Measurements from ENCODE around the gene SUMO2. TPM values are rescaled to one million over a fixed set of nuclear protein-coding genes. Genes with fewer than 3 reads are reported as not detected.
A peak's percentile ranks its signal among the peaks of the same experiment; 100 is the strongest.

Gene SUMO2
- total and polyA plus RNA-seq, 2 of the 8 experiments (the other 6 are each of a cell fraction or from before 2014, with no cell fraction given) = 184 to 779 TPM

DNA sequence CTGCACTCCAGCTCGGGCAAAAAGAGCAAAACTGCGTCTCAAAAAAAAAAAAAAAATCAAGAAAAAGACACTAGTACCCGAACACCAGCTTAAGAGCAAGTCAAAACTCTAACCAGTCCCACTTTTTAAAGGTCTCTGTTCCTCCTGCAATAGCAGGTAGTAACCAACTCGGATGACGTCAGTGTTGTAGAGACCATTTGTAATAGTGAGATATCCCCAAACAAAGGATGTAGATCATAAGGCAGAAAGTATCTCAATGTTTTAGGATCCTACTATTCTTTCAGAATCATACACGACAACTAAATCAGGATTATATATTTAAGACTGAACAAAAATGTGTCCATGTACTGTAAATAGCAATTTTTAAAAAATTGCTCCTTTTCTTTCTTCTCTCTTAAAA is 30.8 kb downstream of the SUMO2 start:
- Histone ChIP-seq H4K5ac (ENCODE audit: insufficient read length, low read depth, low read length) (no peak overlapping the region), H3K27me3 (replicated peaks in 1 of 4; ENCODE audit: control insufficient read depth in 3 of 4, extremely low read depth in 1 of 4, insufficient read depth in 3 of 4, low read length in 3 of 4) (no peaks in the 10 kb centered on the region), H2BK15ac (ENCODE audit: low read length) (no peak overlapping the region), H3K23ac (ENCODE audit: insufficient read length) (no peak overlapping the region), H3K9ac (replicated peaks in 1 of 4; ENCODE audit: extremely low read depth in 1 of 4, low read depth in 3 of 4, low read length in 3 of 4) (no peak overlapping the region), H4K8ac (ENCODE audit: extremely low read depth, insufficient read depth, low read length) (no peak overlapping the region), H3K27ac (ENCODE audit: low read depth, low read length) (no peak overlapping the region), H3K4me3 (ENCODE audit: extremely low read depth in 1 of 4, insufficient read depth in 2 of 4, low read depth in 3 of 4, low read length in 4 of 4) (peak overlapping the region; percentile 87 to 95 (median 94); a peak in 6 of 8 replicates), H2BK20ac (ENCODE audit: low read length) (no peak overlapping the region), H3K4me2 (ENCODE audit: insufficient read depth in 1 of 2, low read depth in 2 of 2, low read length in 2 of 2) (peak overlapping the region; percentile 72 to 99), H3K4ac (replicated peaks; ENCODE audit: insufficient read length, low read depth, low read length) (no peak overlapping the region), H3K79me2 (ENCODE audit: control insufficient read depth in 1 of 2, insufficient read depth in 2 of 2, low read length in 2 of 2) (peaks cover 29 to 71% of the 10 kb centered on the region in 2 experiments), H3K23me2 (ENCODE audit: low read depth, low read length) (peaks cover 6% of the 10 kb centered on the region), H4K91ac (replicated peaks; ENCODE audit: insufficient read length, low read length) (no peak overlapping the region), H2AFZ (ENCODE audit: low read length) (no peak overlapping the region), H3K9me3 (ENCODE audit: insufficient read depth in 2 of 2, low read depth in 1 of 2, low read length in 1 of 2) (no peaks in the 10 kb centered on the region), H3K18ac (ENCODE audit: extremely low read depth, low read length) (no peak overlapping the region), H3K56ac (replicated peaks; ENCODE audit: insufficient read length, low read depth, low read length) (no peak overlapping the region), H3K79me1 (ENCODE audit: low read depth, low read length) (peaks cover 5% of the 10 kb centered on the region; the same call in 1 of the 2 replicates), H3K4me1 (replicated peaks in 1 of 4; ENCODE audit: control insufficient read depth in 3 of 4, insufficient read depth in 4 of 4, low read length in 3 of 4) (peaks cover 3 to 12% (median 9%) of the 10 kb centered on the region in 4 experiments; a peak in 6 of 7 replicates), H4K20me1 (replicated peaks in 1 of 2; ENCODE audit: control insufficient read depth in 1 of 2, insufficient read depth in 2 of 2, low read length in 2 of 2) (peaks cover 3% of the 10 kb centered on the region in 2 experiments), H2BK12ac (ENCODE audit: low read depth, low read length) (no peak overlapping the region), H2BK120ac (replicated peaks; ENCODE audit: low read depth, low read length) (no peak overlapping the region), H2BK5ac (ENCODE audit: low read depth, low read length) (no peak overlapping the region), H3K14ac (ENCODE audit: insufficient read length) (no peak overlapping the region), H3K36me3 (ENCODE audit: control insufficient read depth in 2 of 4, insufficient read depth in 4 of 4, low read length in 3 of 4) (peaks cover 10 to 22% (median 18%) of the 10 kb centered on the region in 4 experiments), H2AK5ac (ENCODE audit: low read depth, low read length) (no peak overlapping the region)
- CTCF ChIA-PET (ENCODE audit: partially characterized antibody) = interaction anchor here (1.5 to 5.1 kb wide), 3 partner anchors 20 to 38 kb away, joined by 6 to 26 read pairs (median 13); partner anchors contain the start of gene NT5C
- WGBS, 2 experiments (ENCODE audit: extremely low coverage in 1 of 2, insufficient coverage in 1 of 2, insufficient read length in 1 of 2, insufficient replicate concordance in 2 of 2, low coverage in 1 of 2, low lambda C conversion rate in 2 of 2, missing lambda C conversion rate in 1 of 2) = 76% methylated on average over 6 of the region's 6 CpGs; no CpG with 5 or more reads in 1 of the 2 experiments
- DNase-seq (ENCODE audit: low read depth in 1 of 2, low spot score in 2 of 2) (no peak), FAIRE-seq (no peak)
- POLR2A ChIA-PET (ENCODE audit: partially characterized antibody) = interaction anchor here (0.7 to 3.1 kb wide), 9 partner anchors 10 to 110 kb away, joined by 3 to 15 read pairs (median 4); partner anchors contain the start of genes MRPS7 and SUMO2
- TF ChIP-seq POLR2A (IDR thresholded peaks at IDR 0.05; ENCODE audit: control extremely low read depth in 1 of 2, low read depth in 2 of 2, low read length in 2 of 2) (no peak), SUZ12 (IDR thresholded peaks at IDR 0.05; ENCODE audit: low read length) (no peak)

All from H1 (cell line).